WTC11 (cell line): ENCODE results near the gene GATD1. TPM values are rescaled to one million over a fixed set of nuclear protein-coding genes. Genes with fewer than 3 reads are reported as not detected.

Experiments used
- ATAC-seq: fragments of 200-7000 bp; cut with Tn5 transposase; 2 replicates; pipeline ENCODE4 v1.10.0; 2021; ENCODE audit warnings: mild to moderate bottlenecking, moderate library complexity
- CTCF ChIA-PET: fragments of 300-600 bp; sonication (Branson Sonifier 250); formaldehyde crosslinking; loops from one replicate; lab custom pipeline; 2021; ENCODE audit warnings: antibody characterized with exemption; lab: Charles Lee
- POLR2A ChIA-PET: fragments of 350-600 bp; sonication (Branson Sonifier 250); formaldehyde crosslinking; loops from one replicate; lab custom pipeline; 2021; ENCODE audit warnings: antibody characterized with exemption; lab: Charles Lee
- DNase-seq: peaks from one replicate; pipeline ENCODE4 v3.0.0; 2021; ENCODE audit warnings: low spot score
- H3K27ac Mint-ChIP-seq: 2 replicates; pipeline ENCODE4 v1.8.0; 2021; ENCODE audit warnings: mixed read lengths
- H3K27me3 Mint-ChIP-seq: 2 replicates; pipeline ENCODE4 v1.8.0; 2021; ENCODE audit warnings: low read depth, mild to moderate bottlenecking, moderate library complexity, mixed read lengths
- H3K36me3 Mint-ChIP-seq: 2 replicates; pipeline ENCODE4 v1.8.0; 2021; ENCODE audit warnings: mixed read lengths
- H3K4me1 Mint-ChIP-seq: 2 replicates; pipeline ENCODE4 v1.8.0; 2022; ENCODE audit warnings: mixed read lengths
- H3K4me3 Mint-ChIP-seq: 2 replicates; pipeline ENCODE4 v1.8.0; 2021; ENCODE audit warnings: mild to moderate bottlenecking, moderate library complexity, mixed read lengths
- H3K9me3 Mint-ChIP-seq: 2 replicates; pipeline ENCODE4 v1.8.0; 2021; ENCODE audit warnings: mixed read lengths
- ARID4B ChIP-seq: sonication (generic); formaldehyde crosslinking; IDR thresholded peaks from 2 replicates; pipeline ENCODE4 v1.8.0; 2023; ENCODE audit warnings: missing genetic modification reagents, mild to moderate bottlenecking, borderline replicate concordance
- ATF2 ChIP-seq: sonication (generic); formaldehyde crosslinking; IDR thresholded peaks from 2 replicates; pipeline ENCODE4 v1.8.1; 2022; ENCODE audit warnings: low read depth, missing genetic modification reagents, borderline replicate concordance
- ATF3 ChIP-seq: sonication (generic); formaldehyde crosslinking; conservative IDR thresholded peaks from 2 replicates; pipeline ENCODE4 v1.8.1; 2022; ENCODE audit warnings: mild to moderate bottlenecking, missing genetic modification reagents
- CREB1 ChIP-seq: sonication (generic); formaldehyde crosslinking; IDR thresholded peaks from 2 replicates; pipeline ENCODE4 v1.8.0; 2023; ENCODE audit warnings: mild to moderate bottlenecking, missing genetic modification reagents
- E2F1 ChIP-seq: sonication (generic); formaldehyde crosslinking; IDR thresholded peaks from 2 replicates; pipeline ENCODE4 v1.8.0; 2022; ENCODE audit warnings: mild to moderate bottlenecking, missing genetic modification reagents
- FOXJ3 ChIP-seq: sonication (generic); formaldehyde crosslinking; IDR thresholded peaks from 2 replicates; pipeline ENCODE4 v1.9.0; 2021; ENCODE audit warnings: missing genetic modification reagents, mild to moderate bottlenecking, borderline replicate concordance
- GRHL2 ChIP-seq: fragments of 250-450 bp; sonication (Bioruptor Pico); IDR thresholded peaks from 2 replicates; pipeline ENCODE4 v1.8.0; 2022; ENCODE audit warnings: mild to moderate bottlenecking, moderate library complexity; ENCODE audit not compliant: insufficient replicate concordance, severe bottlenecking
- HMGA2 ChIP-seq: fragments of 250-450 bp; sonication (Bioruptor Pico); IDR thresholded peaks from 2 replicates; pipeline ENCODE4 v1.4.0; 2021; ENCODE audit warnings: mild to moderate bottlenecking, moderate library complexity
- MYBL2 ChIP-seq: sonication (generic); formaldehyde crosslinking; IDR thresholded peaks from 2 replicates; pipeline ENCODE4 v1.8.1; 2023; ENCODE audit warnings: mild to moderate bottlenecking, moderate library complexity, missing genetic modification reagents
- NR1H2 ChIP-seq: sonication (generic); formaldehyde crosslinking; IDR thresholded peaks from 2 replicates; pipeline ENCODE4 v1.9.0; 2021; ENCODE audit warnings: mild to moderate bottlenecking, moderate library complexity, missing genetic modification reagents
- NR2C2 ChIP-seq: sonication (generic); formaldehyde crosslinking; IDR thresholded peaks from 2 replicates; pipeline ENCODE4 v1.8.0; 2022; ENCODE audit warnings: mild to moderate bottlenecking, missing genetic modification reagents
- PREB ChIP-seq: sonication (generic); formaldehyde crosslinking; IDR thresholded peaks from 2 replicates; pipeline ENCODE4 v1.8.1; 2022; ENCODE audit warnings: mild to moderate bottlenecking, missing genetic modification reagents, moderate library complexity, borderline replicate concordance
- SP1 ChIP-seq: sonication (generic); formaldehyde crosslinking; conservative IDR thresholded peaks from 2 replicates; pipeline ENCODE4 v1.8.1; 2022; ENCODE audit warnings: missing genetic modification reagents
- TEAD1 ChIP-seq: sonication (generic); formaldehyde crosslinking; IDR thresholded peaks from 2 replicates; pipeline ENCODE4 v1.8.0; 2022; ENCODE audit warnings: mild to moderate bottlenecking, missing genetic modification reagents
- USF1 ChIP-seq: sonication (generic); formaldehyde crosslinking; IDR thresholded peaks from 2 replicates; pipeline ENCODE4 v1.8.0; 2022; ENCODE audit warnings: mild to moderate bottlenecking, missing genetic modification reagents
- ZBTB43 ChIP-seq: sonication (generic); formaldehyde crosslinking; IDR thresholded peaks from 2 replicates; pipeline ENCODE4 v1.8.1; 2023; ENCODE audit warnings: mild to moderate bottlenecking, missing genetic modification reagents
- ZNF232 ChIP-seq: sonication (generic); formaldehyde crosslinking; IDR thresholded peaks from 2 replicates; pipeline ENCODE4 v1.8.0; 2022; ENCODE audit warnings: mild to moderate bottlenecking, missing genetic modification reagents
- ZNF281 ChIP-seq: sonication (generic); formaldehyde crosslinking; IDR thresholded peaks from 2 replicates; pipeline ENCODE4 v1.8.0; 2023; ENCODE audit warnings: mild to moderate bottlenecking, missing genetic modification reagents
- ZNF425 ChIP-seq: fragments of 250-450 bp; sonication (Bioruptor Pico); conservative IDR thresholded peaks from 2 replicates; pipeline ENCODE4 v1.9.0; 2021; ENCODE audit warnings: mild to moderate bottlenecking
- ZSCAN18 ChIP-seq: fragments of 250-450 bp; sonication (Bioruptor Pico); IDR thresholded peaks from 2 replicates; pipeline ENCODE4 v2.1.2; 2022; ENCODE audit warnings: mild to moderate bottlenecking, moderate library complexity
- total RNA-seq: library from RNA; stranded (reverse); gene quantifications from 3 replicates; pipeline ENCODE4 v1.2.3, GENCODE V29; 2021

Gene GATD1
- total RNA-seq, 1 experiment from 2014 or later: 87.6 TPM

- DNase-seq (no peak), ATAC-seq (no peak)
- Mint-ChIP-seq H3K36me3 (peaks cover 28% of the 10 kb centered on the region), H3K27ac (no peak overlapping the region), H3K9me3 (no peaks in the 10 kb centered on the region), H3K4me3 (no peak overlapping the region), H3K27me3 (no peaks in the 10 kb centered on the region), H3K4me1 (peaks cover 28% of the 10 kb centered on the region)
- ChIA-PET POLR2A (no interaction called here), CTCF (interaction anchor here (0.5 kb wide), 1 partner anchor 68 kb away, joined by 3 read pairs; no protein-coding TSS in a partner anchor)
- no peak for TF ChIP-seq CREB1 (CRISPR knock-in tag)
- TF ChIP-seq ZNF425 (CRISPR knock-in tag): 0 out of 2 replicates have a peak, but pooled peaks have one; percentile 36
- TF ChIP-seq E2F1 (CRISPR knock-in tag): no peak
- TF ChIP-seq ATF3 (CRISPR knock-in tag): no peak
- 0 out of 2 replicates have a peak, but pooled peaks have one; percentile 12 for TF ChIP-seq ARID4B (CRISPR knock-in tag)
- no peak for TF ChIP-seq NR2C2 (CRISPR knock-in tag)
- no peak for TF ChIP-seq FOXJ3 (CRISPR knock-in tag)
- TF ChIP-seq ZSCAN18 (CRISPR knock-in tag): no peak
- TF ChIP-seq PREB (CRISPR knock-in tag): no peak
- TF ChIP-seq TEAD1: no peak
- TF ChIP-seq HMGA2: no peak
- TF ChIP-seq ZNF232 (CRISPR knock-in tag): no peak
- TF ChIP-seq MYBL2: no peak
- TF ChIP-seq SP1: no peak
- TF ChIP-seq NR1H2: no peak
- TF ChIP-seq ZBTB43 (CRISPR knock-in tag): no peak
- TF ChIP-seq ATF2 (CRISPR knock-in tag): no peak
- TF ChIP-seq USF1: no peak
- no peak for TF ChIP-seq ZNF281 (CRISPR knock-in tag)
- TF ChIP-seq GRHL2 (CRISPR knock-in tag): no peak
Measured at GRCh38 chr11:813072-813455, 35.8 kb upstream of the GATD1 start.
